ENCODE measurements around the gene KIF1C. TPM values are rescaled to one million over a fixed set of nuclear protein-coding genes. Genes with fewer than 3 reads are reported as not detected.
A peak's percentile ranks its signal among the peaks of the same experiment; 100 is the strongest.

Gene KIF1C
- total and polyA plus RNA-seq, 9 of the 15 experiments (the other 6 are each of a cell fraction or from before 2014, with no cell fraction given), result 0.38 to 68.4 (median 25.1) TPM

DNA sequence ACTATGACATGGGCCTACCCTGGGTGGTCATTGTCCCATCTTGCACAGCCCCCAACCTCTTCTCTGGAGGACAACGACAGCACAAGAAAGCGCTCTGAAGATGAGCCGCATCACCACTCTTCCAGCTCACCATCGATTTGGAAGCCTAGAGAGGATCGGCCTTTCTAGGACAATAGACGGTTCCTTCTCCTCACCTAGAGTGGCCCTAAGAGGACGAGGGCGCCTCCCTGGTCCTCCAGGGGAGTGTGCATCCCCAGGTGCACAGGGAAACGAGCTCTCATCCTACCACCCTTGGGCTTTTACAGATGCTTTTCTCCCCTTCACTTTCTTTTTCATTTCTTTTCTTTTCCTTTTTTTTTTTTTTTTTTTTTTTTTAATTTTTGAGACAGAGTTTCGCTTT lies 57.8 kb downstream of the KIF1C start (continued):
- TF ChIP-seq, protein P1, sequence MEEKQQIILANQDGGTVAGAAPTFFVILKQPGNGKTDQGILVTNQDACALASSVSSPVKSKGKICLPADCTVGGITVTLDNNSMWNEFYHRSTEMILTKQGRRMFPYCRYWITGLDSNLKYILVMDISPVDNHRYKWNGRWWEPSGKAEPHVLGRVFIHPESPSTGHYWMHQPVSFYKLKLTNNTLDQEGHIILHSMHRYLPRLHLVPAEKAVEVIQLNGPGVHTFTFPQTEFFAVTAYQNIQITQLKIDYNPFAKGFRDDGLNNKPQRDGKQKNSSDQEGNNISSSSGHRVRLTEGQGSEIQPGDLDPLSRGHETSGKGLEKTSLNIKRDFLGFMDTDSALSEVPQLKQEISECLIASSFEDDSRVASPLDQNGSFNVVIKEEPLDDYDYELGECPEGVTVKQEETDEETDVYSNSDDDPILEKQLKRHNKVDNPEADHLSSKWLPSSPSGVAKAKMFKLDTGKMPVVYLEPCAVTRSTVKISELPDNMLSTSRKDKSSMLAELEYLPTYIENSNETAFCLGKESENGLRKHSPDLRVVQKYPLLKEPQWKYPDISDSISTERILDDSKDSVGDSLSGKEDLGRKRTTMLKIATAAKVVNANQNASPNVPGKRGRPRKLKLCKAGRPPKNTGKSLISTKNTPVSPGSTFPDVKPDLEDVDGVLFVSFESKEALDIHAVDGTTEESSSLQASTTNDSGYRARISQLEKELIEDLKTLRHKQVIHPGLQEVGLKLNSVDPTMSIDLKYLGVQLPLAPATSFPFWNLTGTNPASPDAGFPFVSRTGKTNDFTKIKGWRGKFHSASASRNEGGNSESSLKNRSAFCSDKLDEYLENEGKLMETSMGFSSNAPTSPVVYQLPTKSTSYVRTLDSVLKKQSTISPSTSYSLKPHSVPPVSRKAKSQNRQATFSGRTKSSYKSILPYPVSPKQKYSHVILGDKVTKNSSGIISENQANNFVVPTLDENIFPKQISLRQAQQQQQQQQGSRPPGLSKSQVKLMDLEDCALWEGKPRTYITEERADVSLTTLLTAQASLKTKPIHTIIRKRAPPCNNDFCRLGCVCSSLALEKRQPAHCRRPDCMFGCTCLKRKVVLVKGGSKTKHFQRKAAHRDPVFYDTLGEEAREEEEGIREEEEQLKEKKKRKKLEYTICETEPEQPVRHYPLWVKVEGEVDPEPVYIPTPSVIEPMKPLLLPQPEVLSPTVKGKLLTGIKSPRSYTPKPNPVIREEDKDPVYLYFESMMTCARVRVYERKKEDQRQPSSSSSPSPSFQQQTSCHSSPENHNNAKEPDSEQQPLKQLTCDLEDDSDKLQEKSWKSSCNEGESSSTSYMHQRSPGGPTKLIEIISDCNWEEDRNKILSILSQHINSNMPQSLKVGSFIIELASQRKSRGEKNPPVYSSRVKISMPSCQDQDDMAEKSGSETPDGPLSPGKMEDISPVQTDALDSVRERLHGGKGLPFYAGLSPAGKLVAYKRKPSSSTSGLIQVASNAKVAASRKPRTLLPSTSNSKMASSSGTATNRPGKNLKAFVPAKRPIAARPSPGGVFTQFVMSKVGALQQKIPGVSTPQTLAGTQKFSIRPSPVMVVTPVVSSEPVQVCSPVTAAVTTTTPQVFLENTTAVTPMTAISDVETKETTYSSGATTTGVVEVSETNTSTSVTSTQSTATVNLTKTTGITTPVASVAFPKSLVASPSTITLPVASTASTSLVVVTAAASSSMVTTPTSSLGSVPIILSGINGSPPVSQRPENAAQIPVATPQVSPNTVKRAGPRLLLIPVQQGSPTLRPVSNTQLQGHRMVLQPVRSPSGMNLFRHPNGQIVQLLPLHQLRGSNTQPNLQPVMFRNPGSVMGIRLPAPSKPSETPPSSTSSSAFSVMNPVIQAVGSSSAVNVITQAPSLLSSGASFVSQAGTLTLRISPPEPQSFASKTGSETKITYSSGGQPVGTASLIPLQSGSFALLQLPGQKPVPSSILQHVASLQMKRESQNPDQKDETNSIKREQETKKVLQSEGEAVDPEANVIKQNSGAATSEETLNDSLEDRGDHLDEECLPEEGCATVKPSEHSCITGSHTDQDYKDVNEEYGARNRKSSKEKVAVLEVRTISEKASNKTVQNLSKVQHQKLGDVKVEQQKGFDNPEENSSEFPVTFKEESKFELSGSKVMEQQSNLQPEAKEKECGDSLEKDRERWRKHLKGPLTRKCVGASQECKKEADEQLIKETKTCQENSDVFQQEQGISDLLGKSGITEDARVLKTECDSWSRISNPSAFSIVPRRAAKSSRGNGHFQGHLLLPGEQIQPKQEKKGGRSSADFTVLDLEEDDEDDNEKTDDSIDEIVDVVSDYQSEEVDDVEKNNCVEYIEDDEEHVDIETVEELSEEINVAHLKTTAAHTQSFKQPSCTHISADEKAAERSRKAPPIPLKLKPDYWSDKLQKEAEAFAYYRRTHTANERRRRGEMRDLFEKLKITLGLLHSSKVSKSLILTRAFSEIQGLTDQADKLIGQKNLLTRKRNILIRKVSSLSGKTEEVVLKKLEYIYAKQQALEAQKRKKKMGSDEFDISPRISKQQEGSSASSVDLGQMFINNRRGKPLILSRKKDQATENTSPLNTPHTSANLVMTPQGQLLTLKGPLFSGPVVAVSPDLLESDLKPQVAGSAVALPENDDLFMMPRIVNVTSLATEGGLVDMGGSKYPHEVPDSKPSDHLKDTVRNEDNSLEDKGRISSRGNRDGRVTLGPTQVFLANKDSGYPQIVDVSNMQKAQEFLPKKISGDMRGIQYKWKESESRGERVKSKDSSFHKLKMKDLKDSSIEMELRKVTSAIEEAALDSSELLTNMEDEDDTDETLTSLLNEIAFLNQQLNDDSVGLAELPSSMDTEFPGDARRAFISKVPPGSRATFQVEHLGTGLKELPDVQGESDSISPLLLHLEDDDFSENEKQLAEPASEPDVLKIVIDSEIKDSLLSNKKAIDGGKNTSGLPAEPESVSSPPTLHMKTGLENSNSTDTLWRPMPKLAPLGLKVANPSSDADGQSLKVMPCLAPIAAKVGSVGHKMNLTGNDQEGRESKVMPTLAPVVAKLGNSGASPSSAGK (IDR thresholded peaks at IDR 0.05), result no peak
- TF ChIP-seq, protein P2, sequence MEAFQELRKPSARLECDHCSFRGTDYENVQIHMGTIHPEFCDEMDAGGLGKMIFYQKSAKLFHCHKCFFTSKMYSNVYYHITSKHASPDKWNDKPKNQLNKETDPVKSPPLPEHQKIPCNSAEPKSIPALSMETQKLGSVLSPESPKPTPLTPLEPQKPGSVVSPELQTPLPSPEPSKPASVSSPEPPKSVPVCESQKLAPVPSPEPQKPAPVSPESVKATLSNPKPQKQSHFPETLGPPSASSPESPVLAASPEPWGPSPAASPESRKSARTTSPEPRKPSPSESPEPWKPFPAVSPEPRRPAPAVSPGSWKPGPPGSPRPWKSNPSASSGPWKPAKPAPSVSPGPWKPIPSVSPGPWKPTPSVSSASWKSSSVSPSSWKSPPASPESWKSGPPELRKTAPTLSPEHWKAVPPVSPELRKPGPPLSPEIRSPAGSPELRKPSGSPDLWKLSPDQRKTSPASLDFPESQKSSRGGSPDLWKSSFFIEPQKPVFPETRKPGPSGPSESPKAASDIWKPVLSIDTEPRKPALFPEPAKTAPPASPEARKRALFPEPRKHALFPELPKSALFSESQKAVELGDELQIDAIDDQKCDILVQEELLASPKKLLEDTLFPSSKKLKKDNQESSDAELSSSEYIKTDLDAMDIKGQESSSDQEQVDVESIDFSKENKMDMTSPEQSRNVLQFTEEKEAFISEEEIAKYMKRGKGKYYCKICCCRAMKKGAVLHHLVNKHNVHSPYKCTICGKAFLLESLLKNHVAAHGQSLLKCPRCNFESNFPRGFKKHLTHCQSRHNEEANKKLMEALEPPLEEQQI (IDR thresholded peaks at IDR 0.05), result peak; percentile 73
- no peak for TF ChIP-seq SMARCA4 (IDR thresholded peaks at IDR 0.05)
- 0 out of 2 replicates have a peak, but pooled peaks have one; percentile 29 for TF ChIP-seq NR2C1 (IDR thresholded peaks at IDR 0.05)
- TF ChIP-seq NR2C1 (tag; IDR thresholded peaks at IDR 0.05), result no peak
- no peak for TF ChIP-seq HMGN3 (IDR thresholded peaks at IDR 0.05; ENCODE audit: borderline replicate concordance, extremely low read depth, insufficient read length, low read depth, low read length)
- TF ChIP-seq HCFC1 (IDR thresholded peaks at IDR 0.05; ENCODE audit: low read depth, low read length), result peak; percentile 43

All from K562 (cell line).